GM12878 (cell line): Measurements from ENCODE around the gene DDX50. TPM values are rescaled to one million over a fixed set of nuclear protein-coding genes. Genes with fewer than 3 reads are reported as not detected.

Experiments
- BCLAF1 ChIP-seq: fragments of 450-650 bp; IDR thresholded peaks from 2 replicates; pipeline ENCODE4 v1.6.1; 2017; ENCODE audit warnings: antibody characterized with exemption, mild to moderate bottlenecking, moderate library complexity
- DPF2 ChIP-seq: fragments of 450-650 bp; IDR thresholded peaks from 2 replicates; pipeline ENCODE4 v1.6.1; 2017; ENCODE audit warnings: mild to moderate bottlenecking
- EP300 ChIP-seq, 2 experiments: fragments of 150-350 bp in 1 of 2; IDR thresholded peaks; 2 replicates each; pipeline ENCODE4 v1.6.1; 2011 to 2012; ENCODE audit warnings: low read depth in 2 of 2, low read length in 2 of 2, borderline replicate concordance in 1 of 2, improper control_type of control experiment in 1 of 2, inconsistent platforms in 1 of 2; ENCODE audit not compliant: control insufficient read depth in 1 of 2
- GABPA ChIP-seq: IDR thresholded peaks from 2 replicates; pipeline ENCODE4 v1.6.1; 2014; ENCODE audit warnings: antibody characterized with exemption, low read depth, mild to moderate bottlenecking, inconsistent platforms
- HCFC1 ChIP-seq: fragments of 150-350 bp; IDR thresholded peaks from 2 replicates; pipeline ENCODE4 v1.6.1; 2014; ENCODE audit warnings: low read length
- MAX ChIP-seq: IDR thresholded peaks from 2 replicates; pipeline ENCODE4 v1.6.1; 2012; ENCODE audit warnings: low read depth, low read length, improper control_type of control experiment
- MEF2B ChIP-seq: fragments of 450-650 bp; IDR thresholded peaks from 2 replicates; pipeline ENCODE4 v1.6.1; 2018; ENCODE audit warnings: mild to moderate bottlenecking, moderate library complexity; ENCODE audit not compliant: partially characterized antibody, poor library complexity, severe bottlenecking
- NKRF ChIP-seq: fragments of 450-650 bp; conservative IDR thresholded peaks from 2 replicates; pipeline ENCODE4 v1.6.1; 2017; ENCODE audit warnings: mild to moderate bottlenecking, moderate library complexity
- NR2C2 ChIP-seq: IDR thresholded peaks from 2 replicates; pipeline ENCODE4 v1.6.1; 2011; ENCODE audit warnings: borderline replicate concordance, low read depth; ENCODE audit not compliant: control insufficient read depth, insufficient read length
- NR2F1 ChIP-seq: fragments of 450-650 bp; conservative IDR thresholded peaks from 2 replicates; pipeline ENCODE4 v1.6.1; 2017; ENCODE audit warnings: mild to moderate bottlenecking
- PAX8 ChIP-seq: fragments of 450-650 bp; IDR thresholded peaks from 2 replicates; pipeline ENCODE4 v1.6.1; 2017; ENCODE audit warnings: mild to moderate bottlenecking, moderate library complexity
- PBX3 ChIP-seq: IDR thresholded peaks from 2 replicates; pipeline ENCODE4 v1.6.1; 2011; ENCODE audit warnings: mild to moderate bottlenecking, low read depth, low read length, moderate library complexity; ENCODE audit not compliant: insufficient replicate concordance
- RB1 ChIP-seq: fragments of 450-650 bp; formaldehyde crosslinking; IDR thresholded peaks from 2 replicates; pipeline ENCODE4 v1.6.1; 2017; ENCODE audit warnings: mild to moderate bottlenecking, borderline replicate concordance
- RCOR1 ChIP-seq: conservative IDR thresholded peaks from 2 replicates; pipeline ENCODE4 v1.6.1; 2012; ENCODE audit warnings: low read depth, low read length, improper control_type of control experiment
- RFX5 ChIP-seq: IDR thresholded peaks from 2 replicates; pipeline ENCODE4 v1.6.1; 2011; ENCODE audit warnings: low read depth, low read length, improper control_type of control experiment
- SIX5 ChIP-seq: IDR thresholded peaks from 2 replicates; pipeline ENCODE4 v1.6.1; 2011; ENCODE audit warnings: mild to moderate bottlenecking, low read depth, low read length, moderate library complexity; ENCODE audit not compliant: severe bottlenecking
- SP1 ChIP-seq: IDR thresholded peaks from one replicate; pipeline ENCODE4 v1.6.1; 2011; ENCODE audit warnings: low read depth, low read length
- SRF ChIP-seq, 2 experiments: IDR thresholded peaks; 2 replicates each; pipeline ENCODE4 v1.6.1; 2011; ENCODE audit warnings: low read depth in 2 of 2, low read length in 2 of 2, mild to moderate bottlenecking in 1 of 2, moderate library complexity in 1 of 2
- STAT3 ChIP-seq: IDR thresholded peaks from 2 replicates; pipeline ENCODE4 v1.6.1; 2011; ENCODE audit warnings: low read depth, low read length, improper control_type of control experiment
- SUZ12 ChIP-seq: fragments of 200-600 bp; sonication (generic); IDR thresholded peaks from one replicate; pipeline ENCODE4 v1.6.1; 2018; ENCODE audit warnings: antibody characterized with exemption, mild to moderate bottlenecking; ENCODE audit not compliant: unreplicated experiment
- ZBTB33 ChIP-seq: fragments of 450-650 bp; IDR thresholded peaks from 2 replicates; pipeline ENCODE4 v1.6.1; 2017; ENCODE audit warnings: mild to moderate bottlenecking
- ZSCAN29 ChIP-seq: fragments of 450-650 bp; IDR thresholded peaks from 2 replicates; pipeline ENCODE4 v1.6.1; 2017; ENCODE audit warnings: mild to moderate bottlenecking, moderate library complexity
- polyA plus RNA-seq, 11 experiments: library from polyadenylated mRNA; depleted of rRNA in 4 of 11; unstranded in 6 of 11; stranded (reverse) in 5 of 11; fragments of >200 nt; fragmentation: Nextera tagmentation in 4 of 11; fragmentation: Illumina TruSeq in 1 of 11; extraction: Ambion mirVana in 4 of 11; extraction: Trizol in 1 of 11; gene quantifications; 1 replicate in 1 of 11; 2 replicates in 10 of 11; pipeline versions ENCODE4 v1.2.1 to v1.2.3, GENCODE V29; 2011 to 2016; ENCODE audit warnings: inconsistent platforms in 2 of 11, missing spikeins in 2 of 11, low read depth in 1 of 11
- total RNA-seq, 4 experiments: library from RNA; depleted of rRNA in 3 of 4; stranded (reverse); fragments of >200 nt in 3 of 4; fragmentation: Illumina TruSeq in 1 of 4; extraction: Trizol in 1 of 4; gene quantifications; 2 replicates each; pipeline versions ENCODE4 v1.2.1 to v1.2.3, GENCODE V29; 2013 to 2021

Gene DDX50
- total and polyA plus RNA-seq, 10 of the 15 experiments (the other 5 are each of a cell fraction or from before 2014, with no cell fraction given): 24.9 to 52.0 (median 36.8) TPM

GRCh38 chr10:68955832-68956532 is 54.9 kb downstream of the DDX50 start, which contains the start of gene DDX21 (continued):
- TF ChIP-seq NR2F1: no peak
- no peak for TF ChIP-seq BCLAF1
- TF ChIP-seq SIX5: peak; percentile 18
- no peak for TF ChIP-seq RB1
- no peak for TF ChIP-seq STAT3
- peak; percentile 98 for TF ChIP-seq GABPA
- 0 out of 4 replicates have a peak, but pooled peaks of 1 of the 2 experiments have one; percentile 9 for TF ChIP-seq SRF (IDR thresholded peaks at IDR 0.05; ENCODE audit: low read depth in 2 of 2, low read length in 2 of 2)
- TF ChIP-seq RFX5: no peak
- TF ChIP-seq HCFC1: peak; percentile 37; the same call in 1 of the 2 replicates
- no peak for TF ChIP-seq RCOR1
- peak; percentile 11 for TF ChIP-seq SP1
- no peak for TF ChIP-seq ZSCAN29
- TF ChIP-seq NR2C2: no peak
- no peak for TF ChIP-seq PBX3
- TF ChIP-seq SUZ12: no peak
- TF ChIP-seq DPF2: peak; percentile 70; the same call in 1 of the 2 replicates
- TF ChIP-seq NKRF: peak; percentile 99
- no peak for TF ChIP-seq EP300 (IDR thresholded peaks at IDR 0.05; ENCODE audit: borderline replicate concordance in 1 of 2, control insufficient read depth in 1 of 2, low read depth in 2 of 2, low read length in 2 of 2)
- no peak for TF ChIP-seq PAX8
- TF ChIP-seq MAX: peak; percentile 88
- no peak for TF ChIP-seq MEF2B
- no peak for TF ChIP-seq ZBTB33
